Epithelial cell of proximal tubule (primary cell): ENCODE measurements around the gene SDHA. TPM values are rescaled to one million over a fixed set of nuclear protein-coding genes. Genes with fewer than 3 reads are reported as not detected.
"Not testable (repeated sequence)": the region's sequence is repeated elsewhere in the genome, so short reads cannot be mapped to it uniquely, and the experiment has no call there.

ENCODE experiments used
- DNase-seq: peaks from one replicate; pipeline ENCODE4 v3.0.0-alpha.2; 2011; ENCODE audit warnings: low read depth
- H3K4me3 ChIP-seq: 2 replicates; pipeline ENCODE4 v1.5.1; 2011; ENCODE audit warnings: low read depth, mild to moderate bottlenecking, low read length
- total RNA-seq: library from RNA; depleted of rRNA; stranded (reverse); fragments of >200 nt; gene quantifications from 2 replicates; pipeline ENCODE4 v1.2.3, GENCODE V29; 2015
- TF ChIP-seq, protein P1 (sequence below): conservative IDR thresholded peaks from 2 replicates; pipeline ENCODE4 v1.5.1; 2012; ENCODE audit warnings: low read depth, mild to moderate bottlenecking, low read length

The SDHA gene
- total RNA-seq, 1 donor from 2014 or later = 103 TPM

GRCh38 chr5:192970-193831 is 24.9 kb upstream of the SDHA start:
- DNase-seq = no peak
- TF ChIP-seq, protein P1, sequence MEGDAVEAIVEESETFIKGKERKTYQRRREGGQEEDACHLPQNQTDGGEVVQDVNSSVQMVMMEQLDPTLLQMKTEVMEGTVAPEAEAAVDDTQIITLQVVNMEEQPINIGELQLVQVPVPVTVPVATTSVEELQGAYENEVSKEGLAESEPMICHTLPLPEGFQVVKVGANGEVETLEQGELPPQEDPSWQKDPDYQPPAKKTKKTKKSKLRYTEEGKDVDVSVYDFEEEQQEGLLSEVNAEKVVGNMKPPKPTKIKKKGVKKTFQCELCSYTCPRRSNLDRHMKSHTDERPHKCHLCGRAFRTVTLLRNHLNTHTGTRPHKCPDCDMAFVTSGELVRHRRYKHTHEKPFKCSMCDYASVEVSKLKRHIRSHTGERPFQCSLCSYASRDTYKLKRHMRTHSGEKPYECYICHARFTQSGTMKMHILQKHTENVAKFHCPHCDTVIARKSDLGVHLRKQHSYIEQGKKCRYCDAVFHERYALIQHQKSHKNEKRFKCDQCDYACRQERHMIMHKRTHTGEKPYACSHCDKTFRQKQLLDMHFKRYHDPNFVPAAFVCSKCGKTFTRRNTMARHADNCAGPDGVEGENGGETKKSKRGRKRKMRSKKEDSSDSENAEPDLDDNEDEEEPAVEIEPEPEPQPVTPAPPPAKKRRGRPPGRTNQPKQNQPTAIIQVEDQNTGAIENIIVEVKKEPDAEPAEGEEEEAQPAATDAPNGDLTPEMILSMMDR = no peak
- H3K4me3 ChIP-seq = no peak overlapping the region

DNA sequence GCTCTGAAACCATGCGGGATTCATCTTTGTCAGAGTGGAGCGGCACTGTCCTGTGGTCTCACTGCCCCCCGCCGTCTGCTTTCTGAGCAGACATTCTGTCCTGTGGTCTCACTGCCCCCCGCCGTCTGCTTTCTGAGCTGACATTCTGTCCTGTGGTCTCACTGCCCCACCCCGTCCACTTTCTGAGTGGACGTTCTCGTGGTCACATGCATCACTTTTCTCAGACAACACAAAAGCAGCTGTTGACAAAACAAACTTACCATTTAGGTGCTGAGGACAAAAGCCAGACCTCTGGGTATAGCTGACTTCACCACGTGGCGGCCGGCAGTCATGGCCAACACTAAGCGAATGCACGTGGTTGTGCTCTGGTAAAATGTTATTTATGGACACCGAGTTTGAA is 24.0 kb upstream of the SDHA start:
- TF ChIP-seq, protein P1 = no peak
- H3K4me3 ChIP-seq = no peak overlapping the region
- no peak for DNase-seq

DNA sequence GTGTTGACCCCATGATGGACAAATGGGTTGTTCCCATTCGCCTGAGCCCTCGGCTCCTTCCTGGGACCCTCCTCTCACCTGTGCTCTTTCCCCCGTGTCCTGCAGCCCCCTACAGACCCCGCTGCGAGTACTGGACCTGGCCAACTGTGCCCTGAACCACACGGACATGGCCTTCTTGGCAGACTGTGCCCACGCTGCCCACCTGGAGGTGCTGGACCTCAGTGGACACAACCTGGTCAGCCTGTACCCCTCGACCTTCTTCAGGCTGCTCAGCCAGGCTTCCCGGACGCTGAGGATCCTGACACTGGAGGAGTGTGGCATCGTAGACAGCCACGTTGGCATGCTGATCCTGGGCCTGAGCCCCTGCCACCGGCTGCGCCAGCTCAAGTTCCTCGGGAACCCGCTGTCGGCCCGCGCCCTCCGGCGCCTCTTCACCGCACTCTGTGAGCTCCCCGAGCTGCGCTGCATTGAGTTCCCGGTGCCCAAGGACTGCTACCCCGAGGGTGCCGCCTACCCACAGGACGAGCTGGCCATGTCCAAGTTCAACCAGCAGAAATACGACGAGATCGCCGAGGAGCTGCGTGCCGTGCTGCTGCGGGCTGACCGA is 23.4 kb upstream of the SDHA start:
- no peak for DNase-seq
- TF ChIP-seq, protein P1 = no peak
- H3K4me3 ChIP-seq = no peak overlapping the region

DNA sequence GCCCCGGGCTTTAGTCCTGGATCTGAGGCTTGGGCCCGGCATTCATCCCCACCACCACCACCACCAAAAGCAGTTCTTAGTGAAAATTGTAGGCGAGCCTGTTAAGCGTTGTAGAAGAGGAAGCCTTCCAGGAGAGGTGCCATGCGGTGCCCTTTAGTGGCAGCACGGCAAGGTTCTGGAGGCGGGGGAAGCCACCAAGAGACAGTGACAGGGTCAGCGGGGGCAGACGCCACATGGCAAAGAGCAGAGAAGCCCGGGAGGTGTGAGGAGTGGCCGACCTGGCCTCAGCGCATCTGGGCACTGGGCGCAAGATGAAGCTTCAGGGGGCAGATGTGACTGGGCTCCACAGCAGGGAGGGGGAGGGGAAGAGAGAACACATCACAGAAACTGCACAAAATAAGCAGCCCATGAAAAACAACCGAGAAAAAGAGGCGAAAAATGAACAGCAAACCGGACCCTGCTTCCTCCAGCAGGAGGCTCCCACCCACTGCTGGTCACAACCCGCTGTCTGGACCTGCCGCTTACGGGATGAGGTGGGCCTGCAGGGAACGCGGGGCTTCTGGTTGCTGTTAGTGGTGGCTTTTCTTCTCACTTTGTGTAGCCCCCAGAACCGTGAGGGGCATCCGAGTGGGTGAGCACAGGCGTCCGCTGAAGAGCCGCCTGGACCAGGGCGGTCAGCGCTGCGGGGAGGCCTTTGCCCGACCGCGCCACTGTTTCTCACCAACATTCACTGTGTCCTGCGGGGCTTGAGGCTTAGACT is 22.5 kb upstream of the SDHA start:
- DNase-seq = no peak
- no peak overlapping the region for H3K4me3 ChIP-seq
- TF ChIP-seq, protein P1 = no peak

GRCh38 chr5:196350-196749 is 21.8 kb upstream of the SDHA start:
- TF ChIP-seq, protein P1 = no peak
- no peak for DNase-seq
- H3K4me3 ChIP-seq = no peak overlapping the region

- DNase-seq, H3K4me3 ChIP-seq: not testable (repeated sequence)
Measured at GRCh38 chr5:197031-197430, 21.1 kb upstream of the SDHA start.

GRCh38 chr5:197892-198489 is 20.1 kb upstream of the SDHA start:
- DNase-seq = no peak
- H3K4me3 ChIP-seq = no peak overlapping the region
- TF ChIP-seq, protein P1 = no peak
